ENCODE measurements around the gene GMCL2.

Gene GMCL2

GRCh38 chr5:178214160-178214803 is 27.1 kb upstream of the GMCL2 start:
- DNase-seq, result no peak
- Histone ChIP-seq H3K36me3 (peaks cover 69% of the 10 kb centered on the region), H3K27ac (no peak overlapping the region), H3K4me3 (ENCODE audit: low read depth, low read length) (no peak overlapping the region), H3K27me3 (ENCODE audit: insufficient read depth, low read depth, severe bottlenecking) (no peaks in the 10 kb centered on the region), H3K9me3 (ENCODE audit: severe bottlenecking) (no peaks in the 10 kb centered on the region)
- TF ChIP-seq, protein P1, sequence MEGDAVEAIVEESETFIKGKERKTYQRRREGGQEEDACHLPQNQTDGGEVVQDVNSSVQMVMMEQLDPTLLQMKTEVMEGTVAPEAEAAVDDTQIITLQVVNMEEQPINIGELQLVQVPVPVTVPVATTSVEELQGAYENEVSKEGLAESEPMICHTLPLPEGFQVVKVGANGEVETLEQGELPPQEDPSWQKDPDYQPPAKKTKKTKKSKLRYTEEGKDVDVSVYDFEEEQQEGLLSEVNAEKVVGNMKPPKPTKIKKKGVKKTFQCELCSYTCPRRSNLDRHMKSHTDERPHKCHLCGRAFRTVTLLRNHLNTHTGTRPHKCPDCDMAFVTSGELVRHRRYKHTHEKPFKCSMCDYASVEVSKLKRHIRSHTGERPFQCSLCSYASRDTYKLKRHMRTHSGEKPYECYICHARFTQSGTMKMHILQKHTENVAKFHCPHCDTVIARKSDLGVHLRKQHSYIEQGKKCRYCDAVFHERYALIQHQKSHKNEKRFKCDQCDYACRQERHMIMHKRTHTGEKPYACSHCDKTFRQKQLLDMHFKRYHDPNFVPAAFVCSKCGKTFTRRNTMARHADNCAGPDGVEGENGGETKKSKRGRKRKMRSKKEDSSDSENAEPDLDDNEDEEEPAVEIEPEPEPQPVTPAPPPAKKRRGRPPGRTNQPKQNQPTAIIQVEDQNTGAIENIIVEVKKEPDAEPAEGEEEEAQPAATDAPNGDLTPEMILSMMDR (IDR thresholded peaks at IDR 0.05; ENCODE audit: low read depth, low read length), result no peak

DNA sequence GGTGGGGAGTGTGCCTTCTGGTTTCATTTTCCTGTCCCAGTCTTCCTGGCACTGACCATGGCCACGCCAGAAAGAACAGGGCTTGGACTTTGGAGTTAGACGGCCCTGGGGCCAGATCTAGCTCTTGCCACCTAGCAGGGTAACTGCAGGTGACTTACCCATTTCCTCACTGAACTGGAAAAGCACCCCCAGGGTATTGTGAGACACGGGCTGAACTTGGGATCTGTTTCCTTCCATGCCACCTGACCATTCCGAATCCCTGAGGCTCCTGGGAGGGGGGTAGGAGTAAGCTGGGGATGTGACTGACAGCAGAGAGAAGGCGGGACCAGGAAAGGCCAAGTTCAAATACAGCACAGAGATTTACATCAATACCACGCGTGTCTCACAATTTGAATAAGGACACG is 26.6 kb upstream of the GMCL2 start:
- TF ChIP-seq, protein P1 (IDR thresholded peaks at IDR 0.05; ENCODE audit: low read depth, low read length), result no peak
- no peak overlapping the region for H3K4me3 ChIP-seq (ENCODE audit: low read depth, low read length)
- peaks cover 74% of the 10 kb centered on the region for H3K36me3 ChIP-seq
- no peaks in the 10 kb centered on the region for H3K9me3 ChIP-seq (ENCODE audit: severe bottlenecking)
- H3K27ac ChIP-seq, result no peak overlapping the region
- no peaks in the 10 kb centered on the region for H3K27me3 ChIP-seq (ENCODE audit: insufficient read depth, low read depth, severe bottlenecking)
- DNase-seq, result no peak

DNA sequence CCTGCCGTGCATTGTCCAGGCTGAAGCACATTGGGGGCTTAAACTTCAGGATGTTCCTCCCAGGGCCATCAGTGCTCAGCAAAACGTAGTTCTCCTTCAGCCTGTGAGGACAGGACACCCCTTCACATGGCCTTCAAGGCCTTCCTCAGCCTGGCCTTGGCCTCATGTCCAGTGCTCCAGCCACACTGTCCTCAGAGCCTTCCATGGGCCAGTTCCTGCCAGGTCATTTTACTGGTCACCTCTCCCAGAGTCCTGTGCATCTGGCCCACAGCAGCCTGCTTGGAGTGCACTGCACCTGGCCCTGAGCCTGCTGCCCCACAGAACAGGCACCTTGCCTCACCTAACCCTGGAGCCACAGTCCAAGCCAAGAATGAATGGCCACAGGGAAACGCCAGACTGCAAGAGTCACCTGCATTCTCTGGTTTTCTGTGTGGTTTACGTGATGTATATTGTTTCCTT is 25.9 kb upstream of the GMCL2 start:
- Histone ChIP-seq H3K36me3 (peaks cover 82% of the 10 kb centered on the region), H3K27ac (no peak overlapping the region)
- no peak for DNase-seq

DNA sequence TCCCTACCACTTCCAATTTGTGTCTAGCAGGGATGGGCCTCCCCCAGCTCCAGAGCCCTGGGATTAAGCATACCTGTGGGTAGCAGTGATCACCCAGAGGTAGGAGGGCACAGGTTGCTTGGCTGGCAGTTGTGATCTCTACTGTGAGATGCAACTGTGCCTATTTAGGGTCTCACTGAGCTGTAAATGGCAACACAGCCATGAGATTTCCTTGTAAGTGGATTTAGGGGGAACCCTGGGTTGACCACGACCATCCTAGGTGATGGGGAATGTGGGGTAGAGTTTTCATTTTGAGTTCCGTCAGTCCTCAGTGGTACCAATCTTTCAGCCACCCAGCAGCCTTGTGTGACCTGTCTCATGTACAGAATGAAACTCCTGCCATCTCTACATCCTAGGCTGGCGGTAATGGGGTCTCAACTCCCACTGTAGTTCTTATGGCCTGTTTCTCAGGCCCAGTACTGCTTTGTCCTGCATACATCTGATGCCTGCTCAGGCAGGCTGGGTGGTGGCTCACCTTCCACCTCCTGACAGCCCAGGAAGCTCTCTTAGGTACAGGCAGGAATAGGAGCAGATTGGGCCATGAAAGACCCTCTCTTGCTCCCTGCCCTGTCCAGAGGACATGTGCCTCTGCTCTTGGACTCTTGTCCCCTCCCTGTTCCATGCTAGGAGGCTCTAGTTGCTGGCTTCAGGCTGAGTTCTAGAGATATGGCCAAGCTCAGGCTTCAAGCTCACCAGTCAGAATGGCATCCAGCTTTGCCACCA is 25.3 kb upstream of the GMCL2 start:
- no peak overlapping the region for H3K4me3 ChIP-seq (ENCODE audit: low read depth, low read length)
- H3K9me3 ChIP-seq (ENCODE audit: severe bottlenecking), result no peaks in the 10 kb centered on the region
- H3K27ac ChIP-seq, result no peak overlapping the region
- no peaks in the 10 kb centered on the region for H3K27me3 ChIP-seq (ENCODE audit: insufficient read depth, low read depth, severe bottlenecking)
- no peak for DNase-seq
- H3K36me3 ChIP-seq, result peaks cover 88% of the 10 kb centered on the region
- TF ChIP-seq, protein P1 (IDR thresholded peaks at IDR 0.05; ENCODE audit: low read depth, low read length), result no peak

More for the DNA sequence above, 25.9 kb upstream of the GMCL2 start:
- H3K4me3 ChIP-seq (ENCODE audit: low read depth, low read length), result no peak overlapping the region
- TF ChIP-seq, protein P1 (IDR thresholded peaks at IDR 0.05; ENCODE audit: low read depth, low read length), result no peak
- H3K27me3 ChIP-seq (ENCODE audit: insufficient read depth, low read depth, severe bottlenecking), result no peaks in the 10 kb centered on the region
- H3K9me3 ChIP-seq (ENCODE audit: severe bottlenecking), result no peaks in the 10 kb centered on the region

DNA sequence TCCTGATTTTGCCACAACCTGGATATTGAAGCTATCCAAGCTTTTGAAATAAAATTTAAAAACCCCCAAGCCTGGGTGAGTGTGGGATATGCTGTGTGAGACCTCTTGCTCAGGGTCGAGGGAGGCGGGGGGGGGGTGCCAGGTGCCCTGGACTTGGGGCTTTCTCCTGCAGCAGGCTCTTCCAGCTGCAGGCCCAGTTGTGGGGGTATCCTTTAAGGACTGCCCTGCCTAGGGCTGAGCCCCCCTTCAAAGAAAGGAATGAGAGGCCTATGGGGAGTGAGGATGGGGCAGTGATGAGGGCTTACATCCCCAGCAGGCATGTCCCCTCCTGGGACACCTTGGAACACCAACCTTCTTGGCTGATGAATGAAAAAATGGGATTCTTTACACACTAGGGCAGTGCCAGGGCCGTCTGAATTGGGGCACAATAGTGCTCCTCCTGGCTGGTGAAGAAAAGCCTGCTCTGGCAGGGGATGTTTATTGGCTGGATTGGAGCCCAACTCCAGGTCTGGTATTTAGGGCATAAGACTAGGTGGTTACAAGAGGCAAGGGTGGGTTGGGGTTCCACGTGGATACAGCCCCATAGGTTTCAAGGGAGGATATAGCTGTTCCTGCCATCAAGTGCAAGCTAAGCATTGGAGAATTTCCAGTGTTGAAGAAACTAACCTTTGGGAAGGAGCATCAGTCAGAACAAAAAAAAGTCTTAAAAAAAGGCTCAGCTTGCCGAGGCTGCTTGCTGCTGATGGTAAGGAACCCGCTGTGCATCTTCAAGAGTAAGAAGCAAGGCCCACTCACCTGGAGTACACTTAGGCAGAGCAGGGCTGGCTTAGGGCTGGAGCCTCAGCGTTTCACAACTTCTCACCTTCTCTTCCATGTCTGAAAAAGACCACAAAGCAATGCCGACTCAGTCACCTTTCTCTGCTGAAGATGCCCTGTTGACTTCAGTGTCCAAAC is 24.2 kb upstream of the GMCL2 start:
- Histone ChIP-seq H3K27ac (no peak overlapping the region), H3K27me3 (ENCODE audit: insufficient read depth, low read depth, severe bottlenecking) (no peaks in the 10 kb centered on the region), H3K9me3 (ENCODE audit: severe bottlenecking) (no peaks in the 10 kb centered on the region), H3K4me3 (ENCODE audit: low read depth, low read length) (no peak overlapping the region), H3K36me3 (peaks cover 93% of the 10 kb centered on the region)
- no peak for DNase-seq
- TF ChIP-seq, protein P1 (IDR thresholded peaks at IDR 0.05; ENCODE audit: low read depth, low read length), result no peak

Data from WERI-Rb-1 (cell line).